ENCODE data around the gene USP17L25.
"Not testable (repeated sequence)": the region's sequence is repeated elsewhere in the genome, so short reads cannot be mapped to it uniquely, and the experiment has no call there.

USP17L25 gene

GRCh38 chr4:9329611-9330010, at the start of gene USP17L25:
USP17L25 (plus strand) TSS chr4:9329911; CDS start chr4:9329911, 0 bp downstream.
- H3K4me3 ChIP-seq (ENCODE audit: low read depth, low read length); H3K9ac ChIP-seq (ENCODE audit: low read length); H3K9me3 ChIP-seq (ENCODE audit: control insufficient read depth, insufficient read depth, low read depth, low read length); H3K36me3 ChIP-seq (ENCODE audit: control insufficient read depth, insufficient read depth, low read length); H3K4me1 ChIP-seq (ENCODE audit: control insufficient read depth, insufficient read depth, low read length); H3K27me3 ChIP-seq (ENCODE audit: control insufficient read depth, insufficient read depth, low read length); H3K27ac ChIP-seq (ENCODE audit: low read depth, low read length): not testable (repeated sequence)

- H3K9me3 ChIP-seq (ENCODE audit: control insufficient read depth, insufficient read depth, low read depth, low read length); H3K36me3 ChIP-seq (ENCODE audit: control insufficient read depth, insufficient read depth, low read length); H3K9ac ChIP-seq (ENCODE audit: low read length); H3K27me3 ChIP-seq (ENCODE audit: control insufficient read depth, insufficient read depth, low read length); H3K4me3 ChIP-seq (ENCODE audit: low read depth, low read length); H3K27ac ChIP-seq (ENCODE audit: low read depth, low read length); H3K4me1 ChIP-seq (ENCODE audit: control insufficient read depth, insufficient read depth, low read length): not testable (repeated sequence)
Measured at GRCh38 chr4:9324191-9324590, 5.5 kb upstream of the USP17L25 start.

- not testable (repeated sequence) for H3K9ac ChIP-seq (ENCODE audit: low read length); H3K36me3 ChIP-seq (ENCODE audit: control insufficient read depth, insufficient read depth, low read length); H3K9me3 ChIP-seq (ENCODE audit: control insufficient read depth, insufficient read depth, low read depth, low read length); H3K4me3 ChIP-seq (ENCODE audit: low read depth, low read length); H3K4me1 ChIP-seq (ENCODE audit: control insufficient read depth, insufficient read depth, low read length); H3K27me3 ChIP-seq (ENCODE audit: control insufficient read depth, insufficient read depth, low read length); H3K27ac ChIP-seq (ENCODE audit: low read depth, low read length)
Measured at GRCh38 chr4:9324865-9325264, 4.8 kb upstream of the USP17L25 start, which contains the start of gene USP17L24. USP17L24 (plus strand) TSS chr4:9325165; CDS start chr4:9325165, 0 bp downstream.

GRCh38 chr4:9334358-9334757, 4.6 kb downstream of the USP17L25 start, which contains the start of gene USP17L26:
USP17L26 (plus strand) TSS chr4:9334658; CDS start chr4:9334658, 0 bp downstream.
- not testable (repeated sequence) for H3K36me3 ChIP-seq (ENCODE audit: control insufficient read depth, insufficient read depth, low read length); H3K4me3 ChIP-seq (ENCODE audit: low read depth, low read length); H3K4me1 ChIP-seq (ENCODE audit: control insufficient read depth, insufficient read depth, low read length); H3K9me3 ChIP-seq (ENCODE audit: control insufficient read depth, insufficient read depth, low read depth, low read length); H3K9ac ChIP-seq (ENCODE audit: low read length); H3K27me3 ChIP-seq (ENCODE audit: control insufficient read depth, insufficient read depth, low read length); H3K27ac ChIP-seq (ENCODE audit: low read depth, low read length)

- H3K9ac ChIP-seq (ENCODE audit: low read length); H3K27me3 ChIP-seq (ENCODE audit: control insufficient read depth, insufficient read depth, low read length); H3K4me3 ChIP-seq (ENCODE audit: low read depth, low read length); H3K4me1 ChIP-seq (ENCODE audit: control insufficient read depth, insufficient read depth, low read length); H3K36me3 ChIP-seq (ENCODE audit: control insufficient read depth, insufficient read depth, low read length); H3K27ac ChIP-seq (ENCODE audit: low read depth, low read length); H3K9me3 ChIP-seq (ENCODE audit: control insufficient read depth, insufficient read depth, low read depth, low read length): not testable (repeated sequence)
Measured at GRCh38 chr4:9339103-9339502, 9.4 kb downstream of the USP17L25 start, which contains the start of gene USP17L5. USP17L5 (plus strand) TSS chr4:9339403; CDS start chr4:9339403, 0 bp downstream.

- not testable (repeated sequence) for H3K36me3 ChIP-seq (ENCODE audit: control insufficient read depth, insufficient read depth, low read length)
Measured at GRCh38 chr4:9343848-9344247, 14.1 kb downstream of the USP17L25 start, which contains the start of gene USP17L27. USP17L27 (plus strand) TSS chr4:9344148; CDS start chr4:9344148, 0 bp downstream.

GRCh38 chr4:9348593-9348992, 18.9 kb downstream of the USP17L25 start, which contains the start of gene USP17L28:
USP17L28 (plus strand) TSS chr4:9348893; CDS start chr4:9348893, 0 bp downstream.
- H3K36me3 ChIP-seq (ENCODE audit: control insufficient read depth, insufficient read depth, low read length); H3K27me3 ChIP-seq (ENCODE audit: control insufficient read depth, insufficient read depth, low read length); H3K4me3 ChIP-seq (ENCODE audit: low read depth, low read length); H3K4me1 ChIP-seq (ENCODE audit: control insufficient read depth, insufficient read depth, low read length); H3K9me3 ChIP-seq (ENCODE audit: control insufficient read depth, insufficient read depth, low read depth, low read length); H3K9ac ChIP-seq (ENCODE audit: low read length); H3K27ac ChIP-seq (ENCODE audit: low read depth, low read length): not testable (repeated sequence)

More at GRCh38 chr4:9343848-9344247, 14.1 kb downstream of the USP17L25 start, which contains the start of gene USP17L27:
- not testable (repeated sequence) for H3K27me3 ChIP-seq (ENCODE audit: control insufficient read depth, insufficient read depth, low read length); H3K4me1 ChIP-seq (ENCODE audit: control insufficient read depth, insufficient read depth, low read length); H3K4me3 ChIP-seq (ENCODE audit: low read depth, low read length); H3K9me3 ChIP-seq (ENCODE audit: control insufficient read depth, insufficient read depth, low read depth, low read length); H3K27ac ChIP-seq (ENCODE audit: low read depth, low read length); H3K9ac ChIP-seq (ENCODE audit: low read length)

GRCh38 chr4:9350866-9351265, 21.2 kb downstream of the USP17L25 start:
- H3K36me3 ChIP-seq (ENCODE audit: control insufficient read depth, insufficient read depth, low read length); H3K27ac ChIP-seq (ENCODE audit: low read depth, low read length); H3K4me1 ChIP-seq (ENCODE audit: control insufficient read depth, insufficient read depth, low read length); H3K9ac ChIP-seq (ENCODE audit: low read length); H3K27me3 ChIP-seq (ENCODE audit: control insufficient read depth, insufficient read depth, low read length); H3K9me3 ChIP-seq (ENCODE audit: control insufficient read depth, insufficient read depth, low read depth, low read length); H3K4me3 ChIP-seq (ENCODE audit: low read depth, low read length): not testable (repeated sequence)

- not testable (repeated sequence) for H3K4me3 ChIP-seq (ENCODE audit: low read depth, low read length); H3K9ac ChIP-seq (ENCODE audit: low read length); H3K27me3 ChIP-seq (ENCODE audit: control insufficient read depth, insufficient read depth, low read length); H3K4me1 ChIP-seq (ENCODE audit: control insufficient read depth, insufficient read depth, low read length); H3K9me3 ChIP-seq (ENCODE audit: control insufficient read depth, insufficient read depth, low read depth, low read length); H3K36me3 ChIP-seq (ENCODE audit: control insufficient read depth, insufficient read depth, low read length); H3K27ac ChIP-seq (ENCODE audit: low read depth, low read length)
Measured at GRCh38 chr4:9353338-9353737, 23.6 kb downstream of the USP17L25 start, which contains the start of gene USP17L29. USP17L29 (plus strand) TSS chr4:9353638; CDS start chr4:9353638, 0 bp downstream.

GRCh38 chr4:9362829-9363228, 33.1 kb downstream of the USP17L25 start, which contains the start of gene USP17L30:
USP17L30 (plus strand) TSS chr4:9363129; CDS start chr4:9363129, 0 bp downstream.
- not testable (repeated sequence) for H3K4me3 ChIP-seq (ENCODE audit: low read depth, low read length); H3K9me3 ChIP-seq (ENCODE audit: control insufficient read depth, insufficient read depth, low read depth, low read length); H3K27me3 ChIP-seq (ENCODE audit: control insufficient read depth, insufficient read depth, low read length); H3K9ac ChIP-seq (ENCODE audit: low read length); H3K4me1 ChIP-seq (ENCODE audit: control insufficient read depth, insufficient read depth, low read length); H3K36me3 ChIP-seq (ENCODE audit: control insufficient read depth, insufficient read depth, low read length); H3K27ac ChIP-seq (ENCODE audit: low read depth, low read length)

GRCh38 chr4:9379881-9380280, 50.2 kb downstream of the USP17L25 start:
- H3K4me3 ChIP-seq (ENCODE audit: low read depth, low read length); H3K9me3 ChIP-seq (ENCODE audit: control insufficient read depth, insufficient read depth, low read depth, low read length); H3K36me3 ChIP-seq (ENCODE audit: control insufficient read depth, insufficient read depth, low read length); H3K27ac ChIP-seq (ENCODE audit: low read depth, low read length); H3K27me3 ChIP-seq (ENCODE audit: control insufficient read depth, insufficient read depth, low read length); H3K9ac ChIP-seq (ENCODE audit: low read length); H3K4me1 ChIP-seq (ENCODE audit: control insufficient read depth, insufficient read depth, low read length): not testable (repeated sequence)
